HEK293 (cell line): Measurements from ENCODE around the gene SMIM14.

Experiments
- HOXA7 ChIP-seq: sonication (generic); formaldehyde crosslinking; IDR thresholded peaks from 2 replicates; pipeline ENCODE4 v1.8.1; 2022; ENCODE audit warnings: missing genetic modification reagents, borderline replicate concordance
- HOXD13 ChIP-seq: sonication (generic); formaldehyde crosslinking; IDR thresholded peaks from 2 replicates; pipeline ENCODE4 v1.8.0; 2022; ENCODE audit warnings: missing genetic modification reagents, borderline replicate concordance
- PRDM2 ChIP-seq: fragments of 450-650 bp; formaldehyde crosslinking; IDR thresholded peaks from 2 replicates; pipeline ENCODE4 v1.5.1; 2016; ENCODE audit warnings: missing biosample characterization, missing genetic modification characterization, borderline replicate concordance
- SCRT2 ChIP-seq: fragments of 450-650 bp; formaldehyde crosslinking; IDR thresholded peaks from 2 replicates; pipeline ENCODE4 v1.5.1; 2016; ENCODE audit warnings: missing biosample characterization, missing genetic modification characterization
- SP2 ChIP-seq: fragments of 450-650 bp; formaldehyde crosslinking; IDR thresholded peaks from 2 replicates; pipeline ENCODE4 v1.5.1; 2016; ENCODE audit warnings: missing biosample characterization, missing genetic modification characterization
- ZFHX2 ChIP-seq: fragments of 450-650 bp; formaldehyde crosslinking; conservative IDR thresholded peaks from 2 replicates; pipeline ENCODE4 v1.5.1; 2016; ENCODE audit warnings: missing biosample characterization, missing genetic modification characterization
- ZNF10 ChIP-seq: fragments of 450-650 bp; formaldehyde crosslinking; IDR thresholded peaks from 2 replicates; pipeline ENCODE4 v1.5.1; 2017; ENCODE audit warnings: missing biosample characterization, missing genetic modification characterization
- ZNF121 ChIP-seq: fragments of 450-650 bp; formaldehyde crosslinking; IDR thresholded peaks from 2 replicates; pipeline ENCODE4 v1.5.1; 2016; ENCODE audit warnings: missing biosample characterization, missing genetic modification characterization
- ZNF132 ChIP-seq: fragments of 450-650 bp; formaldehyde crosslinking; IDR thresholded peaks from 2 replicates; pipeline ENCODE4 v1.5.1; 2017; ENCODE audit warnings: missing biosample characterization, missing genetic modification characterization, borderline replicate concordance
- ZNF184 ChIP-seq: fragments of 450-650 bp; IDR thresholded peaks from 2 replicates; pipeline ENCODE4 v1.5.1; 2018; ENCODE audit warnings: missing biosample characterization, mild to moderate bottlenecking, missing genetic modification characterization
- ZNF19 ChIP-seq: fragments of 450-650 bp; formaldehyde crosslinking; IDR thresholded peaks from 2 replicates; pipeline ENCODE4; 2016; ENCODE audit warnings: missing biosample characterization, missing genetic modification characterization, low read depth
- ZNF223 ChIP-seq: fragments of 450-650 bp; formaldehyde crosslinking; IDR thresholded peaks from 2 replicates; pipeline ENCODE4 v1.5.1; 2016; ENCODE audit warnings: missing biosample characterization, missing genetic modification characterization
- ZNF266 ChIP-seq: fragments of 450-650 bp; formaldehyde crosslinking; IDR thresholded peaks from 2 replicates; pipeline ENCODE4 v1.5.1; 2016; ENCODE audit warnings: missing biosample characterization, missing genetic modification characterization, low read depth
- ZNF324 ChIP-seq: fragments of 450-650 bp; formaldehyde crosslinking; IDR thresholded peaks from 2 replicates; pipeline ENCODE4 v1.5.1; 2016; ENCODE audit warnings: missing biosample characterization, missing genetic modification characterization
- ZNF354C ChIP-seq: fragments of 450-650 bp; formaldehyde crosslinking; IDR thresholded peaks from 2 replicates; pipeline ENCODE4 v1.5.1; 2016; ENCODE audit warnings: missing biosample characterization, missing genetic modification characterization, low read depth, borderline replicate concordance
- ZNF521 ChIP-seq: fragments of 450-650 bp; formaldehyde crosslinking; IDR thresholded peaks from 2 replicates; pipeline ENCODE4 v1.5.1; 2017; ENCODE audit warnings: missing biosample characterization, mild to moderate bottlenecking, missing genetic modification characterization
- ZNF530 ChIP-seq: fragments of 450-650 bp; formaldehyde crosslinking; IDR thresholded peaks from 2 replicates; pipeline ENCODE4 v1.5.1; 2016; ENCODE audit warnings: low read depth, missing biosample characterization, missing genetic modification characterization
- ZNF610 ChIP-seq: fragments of 450-650 bp; formaldehyde crosslinking; IDR thresholded peaks from 2 replicates; pipeline ENCODE4 v1.5.1; 2016; ENCODE audit warnings: missing biosample characterization, missing genetic modification characterization, borderline replicate concordance
- ZNF623 ChIP-seq: fragments of 450-650 bp; formaldehyde crosslinking; IDR thresholded peaks from 2 replicates; pipeline ENCODE4 v1.5.1; 2016; ENCODE audit warnings: missing biosample characterization, missing genetic modification characterization
- ZNF624 ChIP-seq: fragments of 450-650 bp; formaldehyde crosslinking; IDR thresholded peaks from 2 replicates; pipeline ENCODE4 v1.5.1; 2017; ENCODE audit warnings: missing biosample characterization, missing genetic modification characterization
- ZNF629 ChIP-seq: fragments of 450-650 bp; formaldehyde crosslinking; IDR thresholded peaks from 2 replicates; pipeline ENCODE4 v1.5.1; 2017; ENCODE audit warnings: missing biosample characterization, missing genetic modification characterization
- ZNF660 ChIP-seq: fragments of 450-650 bp; IDR thresholded peaks from 2 replicates; pipeline ENCODE4 v1.5.1; 2018; ENCODE audit warnings: missing biosample characterization, mild to moderate bottlenecking, missing genetic modification characterization
- ZNF843 ChIP-seq: fragments of 450-650 bp; formaldehyde crosslinking; IDR thresholded peaks from 2 replicates; pipeline ENCODE4 v1.5.1; 2016; ENCODE audit warnings: missing biosample characterization, missing genetic modification characterization
- ZSCAN16 ChIP-seq: fragments of 450-650 bp; formaldehyde crosslinking; IDR thresholded peaks from 2 replicates; pipeline ENCODE4 v1.5.1; 2016; ENCODE audit warnings: missing biosample characterization, missing genetic modification characterization
- ZXDB ChIP-seq: fragments of 450-650 bp; formaldehyde crosslinking; IDR thresholded peaks from 2 replicates; pipeline ENCODE4 v1.5.1; 2016; ENCODE audit warnings: missing biosample characterization, missing genetic modification characterization
- TF ChIP-seq, protein P1 (sequence below): fragments of 450-650 bp; formaldehyde crosslinking; IDR thresholded peaks from 2 replicates; pipeline ENCODE4 v1.5.1; 2016; ENCODE audit warnings: missing biosample characterization, missing genetic modification characterization
- TF ChIP-seq, protein P2 (sequence below): fragments of 450-650 bp; formaldehyde crosslinking; IDR thresholded peaks from 2 replicates; pipeline ENCODE4 v1.5.1; 2017; ENCODE audit warnings: missing biosample characterization, missing genetic modification characterization
- TF ChIP-seq, protein P3 (sequence below): fragments of 450-650 bp; formaldehyde crosslinking; IDR thresholded peaks from 2 replicates; pipeline ENCODE4 v1.5.1; 2017; ENCODE audit warnings: missing biosample characterization, missing genetic modification characterization

Gene SMIM14

GRCh38 chr4:39638354-39639239 is at the start of gene SMIM14 (continued):
- TF ChIP-seq ZNF184 (no peak), ZSCAN16 (tag by site-specific recombination) (no peak), ZXDB (tag by site-specific recombination) (peak; percentile 42; the same call in 1 of the 2 replicates), ZNF354C (tag by site-specific recombination) (no peak), ZNF660 (peak; percentile 26; the same call in 1 of the 2 replicates), SCRT2 (peak; percentile 99), ZNF623 (tag by site-specific recombination) (no peak), ZFHX2 (tag by site-specific recombination) (peak; percentile 97), ZNF132 (tag by site-specific recombination) (no peak), ZNF521 (no peak), ZNF624 (tag by site-specific recombination) (no peak), HOXD13 (CRISPR knock-in tag) (no peak), HOXA7 (CRISPR knock-in tag) (no peak), SP2 (tag by site-specific recombination) (peak; percentile 88), ZNF266 (tag by site-specific recombination) (no peak), ZNF223 (tag by site-specific recombination) (no peak), ZNF121 (tag by site-specific recombination) (no peak), ZNF10 (tag by site-specific recombination) (0 out of 2 replicates have a peak, but pooled peaks have one; percentile 9), ZNF530 (no peak), ZNF843 (tag by site-specific recombination) (peak; percentile 52; the same call in 1 of the 2 replicates), ZNF629 (tag by site-specific recombination) (peak; percentile 88), ZNF610 (no peak), ZNF19 (tag by site-specific recombination) (no peak), PRDM2 (tag by site-specific recombination) (no peak), ZNF324 (tag by site-specific recombination) (no peak)
- TF ChIP-seq, protein P1, sequence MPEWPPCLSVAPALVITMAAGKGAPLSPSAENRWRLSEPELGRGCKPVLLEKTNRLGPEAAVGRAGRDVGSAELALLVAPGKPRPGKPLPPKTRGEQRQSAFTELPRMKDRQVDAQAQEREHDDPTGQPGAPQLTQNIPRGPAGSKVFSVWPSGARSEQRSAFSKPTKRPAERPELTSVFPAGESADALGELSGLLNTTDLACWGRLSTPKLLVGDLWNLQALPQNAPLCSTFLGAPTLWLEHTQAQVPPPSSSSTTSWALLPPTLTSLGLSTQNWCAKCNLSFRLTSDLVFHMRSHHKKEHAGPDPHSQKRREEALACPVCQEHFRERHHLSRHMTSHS (tag by site-specific recombination): no peak
- TF ChIP-seq, protein P2, sequence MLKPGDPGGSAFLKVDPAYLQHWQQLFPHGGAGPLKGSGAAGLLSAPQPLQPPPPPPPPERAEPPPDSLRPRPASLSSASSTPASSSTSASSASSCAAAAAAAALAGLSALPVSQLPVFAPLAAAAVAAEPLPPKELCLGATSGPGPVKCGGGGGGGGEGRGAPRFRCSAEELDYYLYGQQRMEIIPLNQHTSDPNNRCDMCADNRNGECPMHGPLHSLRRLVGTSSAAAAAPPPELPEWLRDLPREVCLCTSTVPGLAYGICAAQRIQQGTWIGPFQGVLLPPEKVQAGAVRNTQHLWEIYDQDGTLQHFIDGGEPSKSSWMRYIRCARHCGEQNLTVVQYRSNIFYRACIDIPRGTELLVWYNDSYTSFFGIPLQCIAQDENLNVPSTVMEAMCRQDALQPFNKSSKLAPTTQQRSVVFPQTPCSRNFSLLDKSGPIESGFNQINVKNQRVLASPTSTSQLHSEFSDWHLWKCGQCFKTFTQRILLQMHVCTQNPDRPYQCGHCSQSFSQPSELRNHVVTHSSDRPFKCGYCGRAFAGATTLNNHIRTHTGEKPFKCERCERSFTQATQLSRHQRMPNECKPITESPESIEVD: no peak
- TF ChIP-seq, protein P3, sequence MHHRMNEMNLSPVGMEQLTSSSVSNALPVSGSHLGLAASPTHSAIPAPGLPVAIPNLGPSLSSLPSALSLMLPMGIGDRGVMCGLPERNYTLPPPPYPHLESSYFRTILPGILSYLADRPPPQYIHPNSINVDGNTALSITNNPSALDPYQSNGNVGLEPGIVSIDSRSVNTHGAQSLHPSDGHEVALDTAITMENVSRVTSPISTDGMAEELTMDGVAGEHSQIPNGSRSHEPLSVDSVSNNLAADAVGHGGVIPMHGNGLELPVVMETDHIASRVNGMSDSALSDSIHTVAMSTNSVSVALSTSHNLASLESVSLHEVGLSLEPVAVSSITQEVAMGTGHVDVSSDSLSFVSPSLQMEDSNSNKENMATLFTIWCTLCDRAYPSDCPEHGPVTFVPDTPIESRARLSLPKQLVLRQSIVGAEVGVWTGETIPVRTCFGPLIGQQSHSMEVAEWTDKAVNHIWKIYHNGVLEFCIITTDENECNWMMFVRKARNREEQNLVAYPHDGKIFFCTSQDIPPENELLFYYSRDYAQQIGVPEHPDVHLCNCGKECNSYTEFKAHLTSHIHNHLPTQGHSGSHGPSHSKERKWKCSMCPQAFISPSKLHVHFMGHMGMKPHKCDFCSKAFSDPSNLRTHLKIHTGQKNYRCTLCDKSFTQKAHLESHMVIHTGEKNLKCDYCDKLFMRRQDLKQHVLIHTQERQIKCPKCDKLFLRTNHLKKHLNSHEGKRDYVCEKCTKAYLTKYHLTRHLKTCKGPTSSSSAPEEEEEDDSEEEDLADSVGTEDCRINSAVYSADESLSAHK (tag by site-specific recombination): no peak
